ENCODE data around the gene ESYT3.

DNA sequence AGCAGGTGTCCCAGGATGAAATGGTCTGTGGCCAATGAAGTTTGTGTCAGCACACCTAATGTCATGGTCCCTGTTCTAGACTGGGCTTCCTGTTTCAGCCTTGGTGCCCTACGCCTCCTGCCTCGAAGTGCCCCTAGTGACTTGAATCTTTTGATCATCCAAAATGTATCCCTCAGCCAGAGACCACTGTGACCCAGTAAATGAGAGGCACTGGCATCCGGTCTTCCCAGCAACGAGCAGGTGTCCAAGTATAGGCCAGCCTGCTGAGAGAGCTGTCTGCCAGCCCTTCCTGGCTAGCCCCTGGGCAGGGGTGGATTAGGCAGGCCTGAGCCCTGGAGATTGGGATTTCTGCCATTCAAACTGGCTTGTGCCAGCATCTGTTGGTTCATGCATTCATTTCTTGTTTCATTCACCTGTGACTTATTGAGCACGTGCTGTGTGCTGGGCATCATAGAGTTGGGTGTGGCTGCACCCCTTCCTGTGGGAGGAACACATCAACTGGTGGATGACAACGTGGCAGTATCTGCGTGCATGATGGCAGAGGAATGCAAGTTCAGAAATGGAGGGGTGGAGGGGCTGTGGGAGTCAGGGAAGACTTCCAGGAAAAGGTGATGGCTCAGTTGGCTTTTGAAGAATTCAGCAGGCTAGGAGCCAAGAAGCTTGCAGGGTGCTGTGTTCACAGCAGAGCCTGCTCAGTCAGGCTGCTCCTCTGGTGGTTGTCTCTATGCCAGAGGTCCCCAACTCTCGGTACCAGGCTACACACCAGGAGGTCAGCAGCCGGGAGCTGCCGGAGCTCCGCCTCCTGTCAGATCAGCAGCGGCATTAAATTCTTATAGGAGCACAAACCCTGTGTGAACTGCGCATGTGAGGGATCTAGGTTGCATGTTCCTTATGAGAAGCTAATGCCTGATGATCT is 21.6 kb downstream of the ESYT3 start:
- TF ChIP-seq, protein P1, sequence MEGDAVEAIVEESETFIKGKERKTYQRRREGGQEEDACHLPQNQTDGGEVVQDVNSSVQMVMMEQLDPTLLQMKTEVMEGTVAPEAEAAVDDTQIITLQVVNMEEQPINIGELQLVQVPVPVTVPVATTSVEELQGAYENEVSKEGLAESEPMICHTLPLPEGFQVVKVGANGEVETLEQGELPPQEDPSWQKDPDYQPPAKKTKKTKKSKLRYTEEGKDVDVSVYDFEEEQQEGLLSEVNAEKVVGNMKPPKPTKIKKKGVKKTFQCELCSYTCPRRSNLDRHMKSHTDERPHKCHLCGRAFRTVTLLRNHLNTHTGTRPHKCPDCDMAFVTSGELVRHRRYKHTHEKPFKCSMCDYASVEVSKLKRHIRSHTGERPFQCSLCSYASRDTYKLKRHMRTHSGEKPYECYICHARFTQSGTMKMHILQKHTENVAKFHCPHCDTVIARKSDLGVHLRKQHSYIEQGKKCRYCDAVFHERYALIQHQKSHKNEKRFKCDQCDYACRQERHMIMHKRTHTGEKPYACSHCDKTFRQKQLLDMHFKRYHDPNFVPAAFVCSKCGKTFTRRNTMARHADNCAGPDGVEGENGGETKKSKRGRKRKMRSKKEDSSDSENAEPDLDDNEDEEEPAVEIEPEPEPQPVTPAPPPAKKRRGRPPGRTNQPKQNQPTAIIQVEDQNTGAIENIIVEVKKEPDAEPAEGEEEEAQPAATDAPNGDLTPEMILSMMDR (IDR thresholded peaks at IDR 0.05; ENCODE audit: low read depth, low read length): no peak
- TF ChIP-seq POLR2A (IDR thresholded peaks at IDR 0.05; ENCODE audit: extremely low read depth, insufficient read length): no peak
